ENCODE results near the gene NGLY1.
A peak's percentile ranks its signal among the peaks of the same experiment; 100 is the strongest.

The NGLY1 gene

DNA sequence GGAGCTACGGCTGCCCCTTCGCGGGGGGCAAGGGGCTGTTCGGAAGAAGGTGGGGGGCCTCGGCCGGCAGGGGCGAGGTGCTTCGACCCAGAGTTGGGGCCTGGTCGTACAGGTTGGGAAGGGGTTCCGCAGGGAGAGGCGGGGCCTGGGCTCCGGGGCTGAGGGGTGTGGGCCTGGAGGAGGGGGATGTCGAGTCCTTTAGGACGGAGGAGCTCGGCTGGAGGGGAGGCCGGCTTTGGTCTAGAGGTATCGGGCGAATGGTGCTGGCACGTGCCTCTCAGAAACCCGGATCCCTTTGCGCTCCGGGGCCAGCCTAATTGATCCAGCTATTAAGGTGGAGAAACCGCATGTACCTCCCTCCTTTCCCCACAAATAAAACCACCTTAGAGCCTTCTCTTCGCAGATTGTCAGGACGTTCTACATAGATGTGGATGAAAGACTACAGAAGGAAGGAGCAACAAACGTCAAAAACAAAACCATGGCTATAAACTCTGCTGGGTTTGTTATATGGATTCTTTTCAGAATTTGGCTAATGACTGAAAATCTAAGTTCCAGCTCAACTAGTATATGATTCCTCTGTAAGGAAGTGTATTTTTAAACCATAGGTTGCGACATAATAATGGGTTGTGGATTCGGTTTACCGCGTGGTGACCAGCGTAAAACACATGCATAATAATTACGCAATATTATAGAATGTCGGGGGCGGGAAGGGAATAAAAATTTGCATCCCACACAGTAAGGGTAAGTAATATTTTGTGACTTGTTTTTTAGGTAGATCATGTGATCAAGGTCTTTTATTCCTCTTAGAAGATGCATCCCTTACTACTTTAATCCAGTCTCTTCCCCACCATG lies 644 bp upstream of the NGLY1 start:
- no peak for DNase-seq (ENCODE audit: low read depth)
- no peak for TF ChIP-seq CTCF (conservative IDR thresholded peaks at IDR 0.05; ENCODE audit: low read depth, low read length)
- H3K4me3 ChIP-seq (ENCODE audit: low read length) = peak overlapping the region; percentile 71

DNA sequence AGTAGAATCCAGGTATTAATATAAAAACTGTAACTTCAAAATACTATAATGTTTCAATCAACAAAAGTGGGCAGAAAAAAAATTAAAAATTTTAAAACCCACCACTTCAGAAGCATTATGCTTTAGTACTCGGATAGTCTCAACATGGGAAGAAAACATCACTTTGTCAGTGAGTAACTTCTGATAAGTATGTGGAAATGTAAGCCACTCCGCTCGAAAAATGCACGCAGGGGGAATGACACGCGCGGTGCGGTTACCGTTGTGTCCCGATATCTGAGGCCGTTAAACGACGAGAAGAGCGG lies 656 bp downstream of the NGLY1 start:
- DNase-seq (ENCODE audit: low read depth) = no peak
- TF ChIP-seq CTCF (conservative IDR thresholded peaks at IDR 0.05; ENCODE audit: low read depth, low read length) = no peak
- H3K4me3 ChIP-seq (ENCODE audit: low read length) = peak overlapping the region; percentile 84

DNA sequence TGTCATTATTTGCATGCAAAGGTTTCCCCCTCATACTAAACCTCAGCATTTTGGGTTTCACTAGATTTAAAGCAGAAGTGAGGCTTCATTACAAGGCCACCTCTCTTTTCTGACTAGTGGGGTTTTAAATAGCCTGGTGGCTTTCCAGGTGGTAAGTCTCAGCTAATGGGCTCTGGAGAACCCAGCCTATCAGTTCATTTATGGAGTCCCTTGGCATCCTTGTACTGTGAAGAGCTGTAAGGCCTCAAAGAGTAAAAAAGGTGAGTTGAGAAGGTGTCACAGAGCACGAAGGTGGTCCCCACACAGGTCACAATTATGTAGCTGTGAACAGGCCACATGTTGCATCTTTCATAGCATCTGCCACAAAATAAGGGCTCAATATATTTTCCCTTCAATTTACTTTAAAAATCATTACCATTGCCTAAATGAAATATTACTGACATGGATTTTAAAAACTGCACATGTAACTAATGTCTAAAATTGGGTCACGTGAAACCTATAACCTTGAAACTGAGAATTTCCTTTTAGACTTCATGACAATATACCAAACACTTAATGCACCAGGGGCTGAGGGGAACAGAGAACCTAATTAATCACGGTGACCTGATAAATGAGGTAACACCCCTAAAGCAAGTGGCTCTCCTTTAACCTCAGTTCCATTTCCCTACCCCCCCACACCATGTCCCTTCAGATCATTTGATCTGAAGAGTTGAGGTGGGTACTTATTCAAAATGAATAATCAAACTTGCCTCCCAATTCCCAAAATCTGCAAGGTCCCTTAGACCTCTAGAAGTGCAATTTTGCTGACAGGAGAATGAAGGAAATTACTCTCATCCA lies 1.3 kb downstream of the NGLY1 start:
- no peak for TF ChIP-seq CTCF (conservative IDR thresholded peaks at IDR 0.05; ENCODE audit: low read depth, low read length)
- peak overlapping the region; percentile 84 for H3K4me3 ChIP-seq (ENCODE audit: low read length)
- DNase-seq (ENCODE audit: low read depth) = no peak

GRCh38 chr3:25781145-25781757 lies 2.0 kb downstream of the NGLY1 start:
- TF ChIP-seq CTCF (conservative IDR thresholded peaks at IDR 0.05; ENCODE audit: low read depth, low read length) = no peak
- DNase-seq (ENCODE audit: low read depth) = no peak

DNA sequence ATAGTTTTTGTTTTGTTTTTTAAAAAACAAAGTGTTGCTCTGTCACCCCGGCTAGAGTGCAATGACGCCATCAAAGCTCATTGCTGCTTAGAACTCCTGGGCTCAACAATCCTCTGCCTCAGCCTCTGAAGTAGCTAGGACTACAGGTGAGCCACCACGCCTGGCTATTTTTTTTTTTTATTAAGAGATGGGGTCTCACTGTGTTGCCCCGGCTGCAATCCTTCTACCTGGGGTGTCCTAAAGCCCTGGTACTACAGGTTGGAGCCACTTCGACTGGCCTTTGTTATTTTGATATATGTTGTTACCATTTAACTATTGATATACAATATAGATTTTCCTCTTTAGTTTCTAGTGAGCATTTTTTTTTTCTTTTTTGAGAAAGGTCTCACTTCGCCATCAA lies 2.6 kb downstream of the NGLY1 start:
- H3K4me3 ChIP-seq (ENCODE audit: low read length) = no peak overlapping the region
- DNase-seq (ENCODE audit: low read depth) = no peak
- TF ChIP-seq CTCF (conservative IDR thresholded peaks at IDR 0.05; ENCODE audit: low read depth, low read length) = no peak

More at GRCh38 chr3:25781145-25781757, 2.0 kb downstream of the NGLY1 start:
- H3K4me3 ChIP-seq (ENCODE audit: low read length) = no peak overlapping the region

- H3K4me3 ChIP-seq (ENCODE audit: low read length) = no peak overlapping the region
- DNase-seq (ENCODE audit: low read depth) = no peak
- TF ChIP-seq CTCF (conservative IDR thresholded peaks at IDR 0.05; ENCODE audit: low read depth, low read length) = no peak
Measured at GRCh38 chr3:25775936-25776335, 7.3 kb downstream of the NGLY1 start.
